Endothelial cell of umbilical vein (primary cell): ENCODE data around the gene HELQ. TPM values are rescaled to one million over a fixed set of nuclear protein-coding genes. Genes with fewer than 3 reads are reported as not detected.

ENCODE experiments used
- BruUV-seq: library from RNA; stranded (reverse); fragments of 400-500 nt; replicated peaks from 2 replicates; lab custom pipeline; 2021; lab: Mats Ljungman, UMichigan
- CTCF ChIA-PET: fragments of 300-600, 350-600 bp; sonication (Branson Sonifier 250); formaldehyde crosslinking; loops from one replicate; lab custom pipeline; 2021; ENCODE audit warnings: antibody characterized with exemption, inconsistent platforms; lab: Charles Lee
- POLR2A ChIA-PET: fragments of 300-600, 350-600 bp; sonication (Branson Sonifier 250); formaldehyde crosslinking; loops from one replicate; lab custom pipeline; 2021; ENCODE audit warnings: antibody characterized with exemption, inconsistent platforms; lab: Charles Lee
- DNase-seq: peaks from one replicate; pipeline ENCODE4 v3.0.0-alpha.2; 2011; ENCODE audit warnings: low read depth, low spot score
- FAIRE-seq: peaks from 2 replicates; lab custom pipeline; 2011; peaks lifted over from hg19 to GRCh38; lab: Jason Lieb, UNC
- H2AFZ ChIP-seq: 2 replicates; pipeline ENCODE4 v1.6.0; 2012; ENCODE audit warnings: low read depth, low read length, control low read depth, inconsistent platforms
- H3K27ac ChIP-seq: 2 replicates; pipeline ENCODE4 v1.5.1; 2011; ENCODE audit warnings: low read depth, mild to moderate bottlenecking, control low read depth, low read length, moderate library complexity; ENCODE audit not compliant: insufficient read depth
- H3K27me3 ChIP-seq, 2 experiments: 2 replicates each; pipeline versions ENCODE4 v1.6.0 to v1.6.1; 2011; ENCODE audit warnings: low read length in 2 of 2, mixed read lengths in 1 of 2; ENCODE audit not compliant: control insufficient read depth in 2 of 2, insufficient read depth in 2 of 2
- H3K36me3 ChIP-seq, 2 experiments: 2 replicates in 1 of 2; 3 replicates in 1 of 2; pipeline ENCODE4 v1.5.1; 2011; ENCODE audit warnings: low read length in 2 of 2, mild to moderate bottlenecking in 1 of 2, moderate library complexity in 1 of 2; ENCODE audit not compliant: control insufficient read depth in 2 of 2, insufficient read depth in 2 of 2; ENCODE audit errors: extremely low read depth in 1 of 2
- H3K4me1 ChIP-seq: 3 replicates; pipeline ENCODE4 v1.5.1; 2011; ENCODE audit warnings: mild to moderate bottlenecking, low read length; ENCODE audit not compliant: control insufficient read depth, insufficient read depth; ENCODE audit errors: extremely low read depth
- H3K4me2 ChIP-seq: 2 replicates; pipeline ENCODE4 v1.6.1; 2011; ENCODE audit warnings: low read length, control low read depth, mixed read lengths; ENCODE audit not compliant: insufficient read depth
- H3K4me3 ChIP-seq, 3 experiments: fragments of 200-600 bp in 1 of 3; sonication (generic), shearing (Covaris generic) in 1 of 3; replicated peaks in 1 of 3; 2 replicates each; pipeline ENCODE4 v1.5.1; 2011 to 2016; ENCODE audit warnings: control low read depth in 3 of 3, low read length in 3 of 3, mild to moderate bottlenecking in 2 of 3, inconsistent platforms in 1 of 3, low read depth in 1 of 3, moderate library complexity in 1 of 3; ENCODE audit not compliant: insufficient read depth in 1 of 3
- H3K79me2 ChIP-seq: 2 replicates; pipeline ENCODE4 v1.6.0; 2012; ENCODE audit warnings: low read length, inconsistent platforms; ENCODE audit not compliant: control insufficient read depth, insufficient read depth
- H3K9ac ChIP-seq: replicated peaks from 2 replicates; pipeline ENCODE3; 2011; ENCODE audit warnings: low read length, control low read depth; ENCODE audit not compliant: insufficient read depth; ENCODE audit errors: extremely low read depth
- H3K9me1 ChIP-seq: replicated peaks from 3 replicates; pipeline ENCODE4 v1.6.0; 2011; ENCODE audit warnings: mild to moderate bottlenecking, low read length; ENCODE audit not compliant: control insufficient read depth, insufficient read depth; ENCODE audit errors: extremely low read depth
- H3K9me3 ChIP-seq: replicated peaks from 2 replicates; pipeline ENCODE4 v1.5.1; 2012; ENCODE audit warnings: low read length, inconsistent platforms; ENCODE audit not compliant: control insufficient read depth, insufficient read depth
- H4K20me1 ChIP-seq: replicated peaks from 2 replicates; pipeline ENCODE3; 2011; ENCODE audit warnings: mild to moderate bottlenecking, low read length; ENCODE audit not compliant: control insufficient read depth, insufficient read depth; ENCODE audit errors: extremely low read depth
- EZH2 ChIP-seq: IDR thresholded peaks from 2 replicates; pipeline ENCODE4 v1.6.1; 2012; ENCODE audit warnings: borderline replicate concordance, low read depth, mild to moderate bottlenecking, moderate library complexity, low read length, inconsistent platforms; ENCODE audit not compliant: severe bottlenecking
- FOS ChIP-seq: IDR thresholded peaks from 2 replicates; pipeline ENCODE4 v1.6.1; 2011; ENCODE audit warnings: mild to moderate bottlenecking, low read length, moderate library complexity, borderline replicate concordance; ENCODE audit not compliant: insufficient read depth
- GATA2 ChIP-seq: IDR thresholded peaks from 2 replicates; pipeline ENCODE4 v1.7.0; 2011; ENCODE audit warnings: low read depth, mild to moderate bottlenecking, moderate library complexity, mixed read lengths, low read length; ENCODE audit not compliant: insufficient read length, insufficient read depth
- JUN ChIP-seq: IDR thresholded peaks from 2 replicates; pipeline ENCODE4 v1.6.1; 2011; ENCODE audit warnings: borderline replicate concordance, low read depth; ENCODE audit not compliant: insufficient read length, insufficient read depth
- MYC ChIP-seq: IDR thresholded peaks from one replicate; pipeline ENCODE4 v1.6.1; 2011; ENCODE audit warnings: mild to moderate bottlenecking, low read depth, low read length
- POLR2A ChIP-seq: IDR thresholded peaks from 2 replicates; pipeline ENCODE4 v1.6.1; 2012; ENCODE audit warnings: low read depth, mild to moderate bottlenecking, control low read depth, low read length
- POLR2AphosphoS5 ChIP-seq: IDR thresholded peaks from 2 replicates; pipeline ENCODE4 v1.6.1; 2012; ENCODE audit warnings: low read depth, mild to moderate bottlenecking, control low read depth, low read length, moderate library complexity; ENCODE audit not compliant: insufficient read depth
- dilution Hi-C: fragments of 300-500 bp; cut with MboI; formaldehyde crosslinking; loops from one replicate; pipeline ENCODE4 v1.15.0; 2019; ENCODE audit warnings: low sequenced_read_pairs; ENCODE audit not compliant: extremely low pct_ligation_motif_present
- intact Hi-C: fragments of 100-400 bp; cut with micrococcal nuclease; formaldehyde crosslinking; loops from one replicate; pipeline ENCODE4 v1.10.0; 2022
- polyA plus RNA-seq, 4 experiments: library from polyadenylated mRNA; depleted of rRNA in 3 of 4; stranded (reverse) in 3 of 4; unstranded in 1 of 4; fragments of >200 nt; gene quantifications; 2 replicates each; pipeline versions ENCODE4 v1.2.1 to v1.2.3, GENCODE V29; 2011 to 2012; ENCODE audit warnings: missing spikeins in 1 of 4
- total RNA-seq: library from RNA; stranded (reverse); gene quantifications from 2 replicates; pipeline ENCODE4 v1.2.3, GENCODE V29; 2021
- TF ChIP-seq, protein P1 (sequence below): IDR thresholded peaks from 2 replicates; pipeline ENCODE4 v1.6.1; 2011; ENCODE audit not compliant: insufficient read depth, insufficient read length
- TF ChIP-seq, protein P2 (sequence below), 2 donors: IDR thresholded peaks; 1 replicate in 1 of 2; 2 replicates in 1 of 2; pipeline ENCODE4 v1.5.1; 2011; ENCODE audit warnings: low read length in 2 of 2, mild to moderate bottlenecking in 2 of 2, moderate library complexity in 2 of 2, control low read depth in 1 of 2, inconsistent platforms in 1 of 2, low read depth in 1 of 2; ENCODE audit not compliant: insufficient read depth in 1 of 2; ENCODE audit errors: extremely low read depth in 1 of 2

The HELQ gene
- total and polyA plus RNA-seq, 2 donors (not counting 3 experiments of a cell fraction or from before 2014, with no cell fraction given) = 8.7 to 11.1 TPM

DNA sequence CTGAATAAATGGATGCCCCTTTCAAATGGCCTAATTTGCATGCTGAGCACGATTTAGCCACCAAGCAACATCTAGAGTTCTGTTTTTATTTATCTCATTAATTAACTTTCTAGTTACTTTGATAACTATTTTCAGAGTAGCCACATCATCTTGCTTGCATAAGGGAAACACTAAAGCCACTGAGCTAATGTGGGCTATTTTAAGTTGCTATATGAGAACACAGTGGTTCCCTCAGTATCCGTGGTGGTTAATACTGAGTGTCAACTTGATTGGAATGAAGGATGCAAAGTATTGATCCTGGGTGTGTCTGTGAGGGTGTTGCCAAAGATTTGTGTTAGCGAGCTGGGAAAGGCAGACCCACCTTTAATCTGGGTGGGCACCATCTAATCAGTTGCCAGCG, 95.6 kb downstream of the HELQ start:
- CTCF ChIA-PET = interaction anchor here (1.1 to 2.5 kb wide), 4 partner anchors 8 to 130 kb away, joined by 3 to 7 read pairs (median 5); no protein-coding TSS in a partner anchor
- H3K4me2 ChIP-seq = no peak overlapping the region
- DNase-seq (no peak), FAIRE-seq (no peak)
- no peak overlapping the region for H3K9ac ChIP-seq
- TF ChIP-seq, protein P1, sequence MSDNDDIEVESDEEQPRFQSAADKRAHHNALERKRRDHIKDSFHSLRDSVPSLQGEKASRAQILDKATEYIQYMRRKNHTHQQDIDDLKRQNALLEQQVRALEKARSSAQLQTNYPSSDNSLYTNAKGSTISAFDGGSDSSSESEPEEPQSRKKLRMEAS = no peak
- TF ChIP-seq EZH2 (no peak), POLR2AphosphoS5 (no peak), MYC (no peak), FOS (no peak), JUN (no peak), POLR2A (no peak), GATA2 (no peak)
- TF ChIP-seq, protein P2, sequence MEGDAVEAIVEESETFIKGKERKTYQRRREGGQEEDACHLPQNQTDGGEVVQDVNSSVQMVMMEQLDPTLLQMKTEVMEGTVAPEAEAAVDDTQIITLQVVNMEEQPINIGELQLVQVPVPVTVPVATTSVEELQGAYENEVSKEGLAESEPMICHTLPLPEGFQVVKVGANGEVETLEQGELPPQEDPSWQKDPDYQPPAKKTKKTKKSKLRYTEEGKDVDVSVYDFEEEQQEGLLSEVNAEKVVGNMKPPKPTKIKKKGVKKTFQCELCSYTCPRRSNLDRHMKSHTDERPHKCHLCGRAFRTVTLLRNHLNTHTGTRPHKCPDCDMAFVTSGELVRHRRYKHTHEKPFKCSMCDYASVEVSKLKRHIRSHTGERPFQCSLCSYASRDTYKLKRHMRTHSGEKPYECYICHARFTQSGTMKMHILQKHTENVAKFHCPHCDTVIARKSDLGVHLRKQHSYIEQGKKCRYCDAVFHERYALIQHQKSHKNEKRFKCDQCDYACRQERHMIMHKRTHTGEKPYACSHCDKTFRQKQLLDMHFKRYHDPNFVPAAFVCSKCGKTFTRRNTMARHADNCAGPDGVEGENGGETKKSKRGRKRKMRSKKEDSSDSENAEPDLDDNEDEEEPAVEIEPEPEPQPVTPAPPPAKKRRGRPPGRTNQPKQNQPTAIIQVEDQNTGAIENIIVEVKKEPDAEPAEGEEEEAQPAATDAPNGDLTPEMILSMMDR (IDR thresholded peaks at IDR 0.05; ENCODE audit: extremely low read depth in 1 of 2, insufficient read depth in 1 of 2, low read depth in 1 of 2, low read length in 2 of 2) = no peak
- no peaks in the 10 kb centered on the region for H3K79me2 ChIP-seq
- POLR2A ChIA-PET = no interaction called here
- H3K9me1 ChIP-seq = no peaks in the 10 kb centered on the region
- intact Hi-C loops (no loop called here), dilution Hi-C loops (no loop called here)
- H3K36me3 ChIP-seq = no peaks in the 10 kb centered on the region
- H4K20me1 ChIP-seq = no peaks in the 10 kb centered on the region
- no peak overlapping the region for H2AFZ ChIP-seq
- no peaks in the 10 kb centered on the region for H3K9me3 ChIP-seq
- no peaks in the 10 kb centered on the region for H3K27me3 ChIP-seq
- H3K4me1 ChIP-seq = peaks cover 27% of the 10 kb centered on the region
- BruUV-seq = no TSS peak
- H3K27ac ChIP-seq = no peak overlapping the region
- H3K4me3 ChIP-seq = no peak overlapping the region
